GM18873 (cell line): Measurements from ENCODE around the gene CBX5.
"Not testable (repeated sequence)": the region's sequence is repeated elsewhere in the genome, so short reads cannot be mapped to it uniquely, and the experiment has no call there.

Experiments used
- ATAC-seq: cut with Tn5 transposase; IDR thresholded peaks from one replicate; pipeline ENCODE4 v1.9.1; 2021; ENCODE audit warnings: mild to moderate bottlenecking, moderate library complexity, moderate number of reproducible peaks; ENCODE audit not compliant: unreplicated experiment, low FRiP score

Gene CBX5

DNA sequence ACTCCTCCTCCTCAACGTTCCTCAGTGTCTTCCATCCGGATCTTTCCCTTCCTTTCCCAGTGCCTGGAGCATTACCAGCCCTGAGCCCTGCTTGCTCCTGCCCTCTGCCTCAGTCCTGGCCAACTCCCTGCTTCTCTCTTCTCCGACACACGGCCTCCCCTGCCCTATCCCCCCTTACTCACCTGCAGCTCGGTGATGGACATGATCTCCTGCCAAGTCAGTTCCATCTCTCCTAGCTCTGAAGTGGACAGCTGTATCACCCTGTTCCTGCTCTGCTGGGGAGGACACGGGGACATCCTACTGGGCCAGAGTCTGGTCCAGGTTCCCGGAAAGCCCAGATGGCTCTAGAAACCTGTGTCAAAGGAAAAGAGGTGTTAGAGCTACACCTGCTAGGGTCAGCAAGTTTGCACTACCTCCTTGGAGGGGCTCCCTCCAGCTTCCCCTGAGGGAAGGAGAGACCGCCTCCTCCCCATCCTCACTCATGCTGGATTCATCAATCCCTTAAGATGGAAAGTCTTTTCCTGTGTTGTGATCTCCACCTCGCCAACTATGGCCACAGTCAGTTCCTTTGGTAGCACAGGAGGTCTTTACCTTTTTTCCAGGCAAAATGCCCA lies 15.1 kb upstream of the CBX5 start:
- ATAC-seq: no peak

DNA sequence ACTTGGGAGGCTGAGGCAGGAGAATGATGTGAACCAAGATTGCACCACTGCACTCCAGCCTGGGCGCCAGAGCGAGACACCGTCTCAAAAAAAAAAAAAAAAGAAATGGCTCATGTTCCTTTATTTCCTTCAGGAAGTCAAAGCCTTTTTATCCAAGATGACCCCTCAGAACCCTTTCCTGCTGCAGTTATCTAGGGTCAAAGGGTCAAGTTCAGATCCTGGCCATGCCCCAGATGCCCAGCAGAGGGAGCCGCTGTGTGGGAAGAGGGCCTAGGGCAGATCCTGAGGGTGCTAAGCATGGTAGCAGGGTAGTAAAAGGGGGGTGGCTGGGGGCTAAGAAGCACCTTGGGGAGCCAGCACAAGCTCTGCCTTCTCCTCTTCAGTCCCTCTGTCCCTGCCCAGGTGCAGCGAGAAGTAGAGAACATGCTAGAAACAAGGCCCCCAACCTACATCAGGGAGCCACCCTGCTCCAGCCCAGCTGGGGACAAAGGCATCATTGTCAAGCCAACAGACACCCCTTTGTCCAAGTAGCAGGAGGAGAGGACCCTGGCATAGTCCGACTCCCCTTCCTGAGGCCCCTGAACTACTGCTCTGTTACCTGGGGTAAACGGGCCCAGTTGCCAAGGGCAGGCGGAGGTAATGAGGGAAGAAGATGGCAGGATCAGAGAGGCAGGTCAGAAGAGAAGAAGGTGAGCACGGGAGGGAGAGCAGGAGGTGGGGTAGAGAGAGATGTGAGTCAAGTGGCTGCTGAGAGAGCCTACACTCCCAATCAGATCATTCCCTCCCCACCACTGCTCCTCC lies 14.4 kb upstream of the CBX5 start:
- ATAC-seq: no peak

DNA sequence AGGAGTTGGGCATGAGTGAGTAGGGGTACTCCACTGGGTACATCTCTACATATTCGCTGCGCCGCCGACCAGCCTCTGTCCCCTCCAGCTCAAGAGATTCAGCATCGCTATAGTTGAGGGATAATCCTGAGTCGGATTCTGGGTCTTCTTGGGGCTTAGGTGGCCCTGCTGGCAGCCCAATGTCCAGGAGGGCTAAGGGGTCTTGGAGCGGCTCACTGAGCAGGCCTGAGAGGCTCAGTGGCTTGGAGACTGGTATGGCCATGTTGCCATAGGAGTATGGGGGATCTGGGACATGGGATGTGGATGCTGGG lies 13.0 kb upstream of the CBX5 start:
- no peak for ATAC-seq

DNA sequence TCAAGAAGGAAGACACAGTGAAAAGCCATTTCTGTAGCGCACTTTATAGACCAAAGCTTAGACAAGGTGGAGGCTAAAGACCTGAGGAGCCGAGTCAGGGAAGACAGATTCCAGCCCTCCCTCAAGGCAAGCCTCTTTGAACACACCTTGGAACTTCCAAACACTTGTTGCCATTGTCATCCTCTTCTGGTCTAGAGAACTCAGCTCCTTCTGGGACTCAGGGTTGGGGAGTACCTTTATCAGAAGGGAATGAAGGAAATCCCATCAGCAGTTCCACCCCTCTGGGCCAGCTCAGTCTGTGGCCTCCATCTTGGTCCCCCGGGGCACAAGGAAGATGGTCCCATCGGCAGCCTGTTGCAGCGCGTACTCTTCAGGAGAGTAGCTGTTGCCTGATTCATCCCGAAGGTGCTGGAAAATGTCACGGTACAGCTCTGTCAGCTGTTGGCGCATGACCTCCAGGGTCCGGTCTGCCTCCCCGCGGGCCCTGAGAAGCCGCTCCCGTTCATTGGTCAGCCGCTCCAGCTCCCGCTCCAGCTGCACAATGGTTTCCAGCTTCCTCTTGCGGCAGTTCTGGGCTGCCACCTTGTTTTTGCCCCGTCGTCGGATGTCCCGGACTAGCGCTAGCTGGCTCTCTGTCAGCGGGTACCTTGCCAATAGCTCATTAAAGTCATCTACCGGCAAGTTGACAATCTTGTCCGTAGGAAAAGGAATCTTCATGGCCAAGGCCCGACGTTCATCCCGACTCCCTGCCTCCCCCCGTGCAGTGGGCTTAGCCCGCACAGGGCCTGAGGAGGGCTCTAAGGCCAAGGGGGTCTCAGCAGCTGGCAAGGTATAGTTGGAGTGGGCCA lies 12.4 kb upstream of the CBX5 start:
- ATAC-seq: no peak

DNA sequence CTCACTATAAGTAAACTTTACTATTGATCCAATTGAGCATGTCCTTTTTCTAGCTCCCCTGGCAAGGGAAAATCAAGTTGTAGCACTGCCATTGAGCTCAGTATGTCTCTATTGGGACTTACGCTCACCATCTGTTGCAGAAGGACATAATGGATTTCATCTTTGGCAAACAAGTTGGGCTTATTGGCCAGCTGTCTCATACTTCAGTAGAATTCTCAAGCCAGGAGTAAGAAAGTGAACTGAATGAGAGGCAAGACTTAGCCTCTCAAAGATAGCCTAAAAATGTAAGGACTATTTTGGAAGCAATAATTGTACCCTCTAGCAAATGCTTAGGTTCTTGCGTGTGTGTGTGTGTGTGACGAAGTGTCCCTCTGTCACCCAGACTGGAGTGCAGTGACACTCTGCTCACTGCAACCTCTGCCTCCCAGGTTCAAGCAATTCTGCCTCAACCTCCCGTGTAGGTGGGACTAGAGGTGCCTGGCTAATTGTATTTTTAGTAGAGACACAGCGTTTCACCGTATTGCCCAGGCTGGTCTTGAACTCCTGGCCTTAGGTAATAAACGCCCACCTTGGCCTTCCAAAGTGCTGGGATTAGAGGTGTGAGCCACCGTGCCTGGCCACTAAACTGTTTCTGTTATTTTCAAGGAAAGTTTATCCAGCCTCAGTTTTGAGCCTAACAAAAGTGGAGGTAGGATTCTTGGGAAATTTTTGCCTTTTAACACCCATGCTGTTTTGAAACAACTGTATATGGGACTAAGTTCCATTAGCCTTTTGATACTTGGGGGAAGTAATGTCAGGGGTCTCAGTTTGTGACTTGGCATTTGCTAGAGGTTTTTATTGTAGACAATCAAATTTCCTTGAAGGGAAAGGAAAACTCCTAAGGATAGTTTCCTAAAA lies 7.6 kb upstream of the CBX5 start:
- ATAC-seq: no peak

DNA sequence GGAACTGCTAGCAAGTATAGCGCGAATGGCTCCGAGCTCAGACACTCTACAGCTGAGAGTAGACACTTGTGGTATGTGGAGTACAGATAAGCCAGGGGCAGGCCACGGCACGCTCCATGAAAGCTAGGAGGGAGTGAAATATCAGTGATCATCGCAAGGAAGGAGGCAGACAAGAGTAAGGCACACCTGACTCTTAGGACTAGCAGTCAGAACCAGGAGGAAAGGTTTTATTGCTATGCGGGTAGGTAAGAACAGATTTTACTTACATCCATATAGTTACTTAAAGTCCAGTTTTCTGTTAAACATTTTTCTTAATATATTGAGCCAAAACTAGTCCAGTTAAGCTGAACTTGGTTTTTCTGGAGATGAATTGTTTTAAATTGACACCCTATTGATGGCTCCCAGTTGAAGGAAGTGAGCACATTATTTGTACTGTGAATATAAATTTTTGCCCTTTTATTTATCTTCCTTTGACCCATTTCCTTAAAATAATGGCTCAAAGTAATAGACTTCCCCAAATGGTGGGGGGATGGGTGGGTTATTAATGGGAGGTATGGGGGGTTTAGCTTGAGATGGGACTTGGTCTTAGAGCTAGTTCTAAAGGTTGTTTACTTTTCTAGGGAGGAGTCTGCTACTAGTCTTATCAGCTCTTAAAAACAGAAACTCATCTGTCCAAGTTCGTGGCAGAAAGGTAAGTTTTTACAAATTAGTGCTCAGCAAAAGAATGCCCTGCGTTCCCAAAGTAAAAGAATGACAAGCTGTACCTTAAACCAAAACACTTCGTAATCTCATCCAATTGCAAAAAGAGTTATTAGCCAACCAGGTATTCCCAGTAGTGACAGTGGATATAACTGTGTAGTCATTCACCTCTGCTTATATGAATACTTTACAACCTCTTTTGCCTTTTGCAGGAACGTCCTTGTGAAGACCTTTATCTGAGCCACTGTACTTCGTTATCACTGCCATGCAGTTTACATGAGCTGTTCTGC lies 6.4 kb upstream of the CBX5 start:
- ATAC-seq: no peak

DNA sequence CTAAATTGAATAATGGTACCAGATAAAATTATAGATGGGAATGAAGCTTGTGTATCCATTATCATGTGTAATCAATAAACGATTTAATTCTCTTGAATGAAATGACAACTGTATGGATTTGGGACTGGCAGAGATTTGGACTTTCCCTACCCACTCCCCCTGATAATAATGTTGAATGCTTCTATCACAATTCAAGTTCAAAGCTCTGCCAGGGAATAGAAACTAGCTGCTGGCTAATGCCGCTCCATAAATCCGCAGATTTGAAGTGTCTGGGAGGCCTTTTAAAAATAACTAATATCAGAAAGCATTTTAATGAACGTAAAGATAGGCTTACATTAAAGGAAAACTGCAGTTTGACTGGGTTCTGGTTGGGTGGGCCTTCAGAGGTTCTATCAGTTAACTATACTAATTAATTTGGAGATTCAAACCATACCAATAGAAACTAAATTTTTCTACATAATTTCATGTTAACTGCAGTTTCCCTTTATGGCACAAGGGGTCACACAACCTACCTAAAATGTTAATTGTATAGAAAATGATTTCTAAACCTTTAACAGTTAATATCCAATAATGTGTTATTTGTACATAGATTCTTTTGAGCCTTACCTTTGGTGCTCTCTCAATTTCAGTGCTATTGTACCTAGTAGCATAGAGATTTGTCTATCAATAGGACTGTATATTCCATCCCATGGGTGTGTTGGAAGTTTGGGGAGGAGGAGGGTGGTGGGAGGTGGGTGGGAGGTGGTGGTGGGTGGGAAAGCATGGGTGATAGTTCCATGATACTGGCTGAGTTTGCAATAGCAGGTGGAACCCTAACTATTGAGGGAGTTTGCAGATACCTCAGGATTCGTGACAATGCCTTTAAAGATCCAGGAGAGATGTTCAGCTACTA lies 5.5 kb upstream of the CBX5 start:
- no peak for ATAC-seq

DNA sequence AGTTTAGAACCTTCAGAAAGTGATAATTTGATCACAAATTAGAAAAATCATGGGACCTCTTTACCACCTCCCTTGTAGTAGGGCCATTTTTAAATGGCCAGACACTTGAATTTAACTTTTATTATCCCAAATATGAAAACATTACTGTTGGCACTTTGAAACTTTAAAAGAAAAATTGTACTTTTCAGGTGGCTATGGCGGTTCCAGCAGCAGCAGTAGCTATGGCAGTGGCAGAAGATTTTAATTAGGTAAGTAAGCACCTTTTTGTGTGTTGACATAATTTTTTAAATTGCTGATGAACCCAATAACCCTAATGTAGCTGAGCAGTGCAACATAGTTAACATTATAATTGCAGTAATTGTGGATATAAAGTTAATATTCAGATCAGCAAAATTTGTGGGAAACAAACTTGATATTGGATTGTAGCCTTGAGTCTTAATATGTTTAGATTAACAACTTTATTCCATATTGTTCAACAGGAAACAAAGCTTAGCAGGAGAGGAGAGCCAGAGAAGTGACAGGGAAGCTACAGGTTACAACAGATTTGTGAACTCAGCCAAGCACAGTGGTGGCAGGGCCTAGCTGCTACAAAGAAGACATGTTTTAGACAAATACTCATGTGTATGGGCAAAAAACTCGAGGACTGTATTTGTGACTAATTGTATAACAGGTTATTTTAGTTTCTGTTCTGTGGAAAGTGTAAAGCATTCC lies 4.3 kb upstream of the CBX5 start:
- not testable (repeated sequence) for ATAC-seq

DNA sequence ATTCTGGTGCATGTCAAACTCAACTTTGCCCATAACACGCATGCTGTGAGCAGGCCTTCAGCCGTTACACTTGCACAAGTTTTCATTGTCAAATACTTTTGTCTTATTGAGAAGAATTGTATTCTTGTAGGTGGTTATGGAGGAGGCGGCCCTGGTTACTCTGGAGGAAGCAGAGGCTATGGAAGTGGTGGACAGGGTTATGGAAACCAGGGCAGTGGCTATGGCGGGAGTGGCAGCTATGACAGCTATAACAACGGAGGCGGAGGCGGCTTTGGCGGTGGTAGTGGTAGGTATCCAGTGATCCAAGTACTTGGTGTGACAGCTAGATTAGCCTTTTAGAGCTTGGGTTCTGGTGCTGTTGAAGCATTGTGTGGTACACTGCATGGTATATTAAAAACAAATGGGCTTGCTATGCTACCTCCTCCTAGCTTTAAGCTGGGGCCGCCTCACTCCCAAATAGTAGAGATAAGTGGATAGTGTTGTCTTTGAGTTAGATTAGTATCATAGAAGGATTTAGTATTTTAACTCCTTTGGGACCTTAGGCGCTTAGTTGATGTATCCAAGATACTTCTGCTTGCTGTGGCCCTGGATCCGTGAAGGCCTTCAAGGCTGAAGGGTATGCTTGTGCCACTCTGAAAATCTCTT lies 3.1 kb upstream of the CBX5 start:
- no peak for ATAC-seq

DNA sequence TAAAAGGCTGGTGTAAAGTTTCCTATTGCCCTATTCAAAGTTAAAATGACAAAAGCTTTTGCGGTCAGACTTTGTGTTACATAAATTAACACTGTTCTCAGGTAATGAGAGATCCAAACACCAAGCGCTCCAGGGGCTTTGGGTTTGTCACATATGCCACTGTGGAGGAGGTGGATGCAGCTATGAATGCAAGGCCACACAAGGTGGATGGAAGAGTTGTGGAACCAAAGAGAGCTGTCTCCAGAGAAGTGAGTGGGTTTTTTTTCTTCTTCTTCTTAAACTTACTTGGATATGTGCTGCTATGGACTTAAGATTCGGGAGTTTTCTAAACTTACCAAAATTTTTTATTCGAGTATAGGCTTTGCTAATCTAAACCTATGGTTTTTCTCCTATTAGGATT lies 1.8 kb upstream of the CBX5 start:
- not testable (repeated sequence) for ATAC-seq

DNA sequence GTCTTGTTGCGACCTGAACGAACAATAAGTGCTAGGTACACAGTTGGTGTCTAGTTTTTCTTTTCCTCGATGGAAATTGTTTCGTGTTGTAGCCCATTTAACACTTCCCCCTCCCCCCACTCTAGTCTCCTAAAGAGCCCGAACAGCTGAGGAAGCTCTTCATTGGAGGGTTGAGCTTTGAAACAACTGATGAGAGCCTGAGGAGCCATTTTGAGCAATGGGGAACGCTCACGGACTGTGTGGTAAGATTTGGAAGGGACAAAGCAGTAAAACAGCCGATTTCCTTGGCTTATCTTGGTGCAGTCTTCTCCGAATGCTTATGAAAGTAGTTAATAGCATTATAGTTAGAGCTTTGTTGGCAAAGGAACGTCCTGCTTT lies 1.3 kb upstream of the CBX5 start:
- ATAC-seq: not testable (repeated sequence)

DNA sequence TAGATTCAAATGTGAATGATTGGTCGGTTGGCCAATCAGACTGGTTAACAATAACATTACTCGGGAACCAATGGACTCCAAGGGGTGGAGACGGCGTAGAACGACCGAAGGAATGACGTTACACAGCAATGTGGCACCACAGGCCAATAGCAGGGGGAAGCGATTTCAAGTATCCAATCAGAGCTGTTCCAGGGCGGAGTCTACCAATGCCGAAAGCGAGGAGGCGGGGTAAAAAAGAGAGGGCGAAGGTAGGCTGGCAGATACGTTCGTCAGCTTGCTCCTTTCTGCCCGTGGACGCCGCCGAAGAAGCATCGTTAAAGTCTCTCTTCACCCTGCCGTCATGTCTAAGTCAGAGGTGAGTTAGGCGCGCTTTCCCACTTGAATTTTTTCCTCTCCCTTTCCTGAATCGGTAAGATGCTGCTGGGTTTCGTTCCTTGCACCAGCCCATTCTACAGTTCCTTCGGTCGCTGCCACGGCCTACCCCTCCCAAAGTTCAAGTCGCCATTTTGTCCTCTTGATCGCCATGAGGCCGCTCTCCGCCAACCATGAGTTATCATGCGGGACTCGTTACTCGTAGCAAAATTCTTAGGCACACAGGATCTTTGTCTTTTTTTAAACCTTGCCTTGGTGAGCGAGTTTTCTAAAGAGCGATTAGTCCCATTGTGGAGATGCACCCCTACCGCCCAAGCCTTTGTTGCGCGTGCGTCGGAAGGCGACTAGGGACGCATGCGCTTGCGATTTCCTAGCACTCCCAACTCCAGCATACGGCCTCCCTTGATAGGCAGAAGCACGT lies 742 bp upstream of the CBX5 start, which contains the start of gene HNRNPA1:
HNRNPA1 (plus strand) TSS at position 259 of the 793 bp plus-strand sequence; CDS start at position 341, 82 bp downstream.
- peak; percentile 89 for ATAC-seq

DNA sequence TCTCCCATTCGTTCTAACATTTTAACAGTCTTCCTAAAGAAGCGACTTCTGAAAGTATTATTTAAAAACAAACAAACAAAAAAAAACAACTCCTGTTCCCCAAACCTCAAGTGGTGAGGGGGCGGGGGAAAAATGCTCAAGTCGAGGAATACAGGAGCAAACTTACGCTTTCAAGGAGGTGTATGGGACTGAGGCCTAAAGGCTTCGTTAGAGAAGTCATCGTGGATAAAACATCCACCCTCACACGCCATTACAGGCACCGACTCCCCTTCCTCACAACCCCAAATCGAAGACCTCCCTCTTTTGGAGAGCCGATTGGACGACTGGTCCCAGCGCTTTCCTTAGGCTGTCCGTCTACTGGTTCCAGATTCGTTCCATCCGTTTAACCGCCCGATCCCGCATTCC lies 693 bp downstream of the CBX5 start:
- ATAC-seq: no peak

DNA sequence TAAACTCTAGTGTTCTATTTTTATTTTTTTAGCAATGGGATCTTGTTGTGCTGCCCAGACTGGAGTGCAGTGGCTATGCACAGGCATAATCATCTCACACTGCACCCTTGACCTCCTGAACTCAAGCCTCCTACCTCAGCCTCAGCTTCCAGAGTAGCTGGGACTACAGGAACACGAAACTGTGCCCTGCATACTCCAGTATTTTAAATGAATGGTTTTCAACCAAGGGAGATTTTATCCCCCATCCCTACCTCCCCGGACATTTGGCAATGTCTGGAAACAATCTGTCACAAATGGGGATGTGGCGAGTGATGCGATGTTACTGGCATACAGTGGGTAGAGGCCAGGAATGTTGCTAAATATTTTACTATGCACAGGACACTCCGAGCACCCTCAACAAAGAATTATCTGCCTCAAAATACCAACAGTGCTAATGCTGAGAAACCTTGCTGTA lies 2.1 kb downstream of the CBX5 start:
- no peak for ATAC-seq

DNA sequence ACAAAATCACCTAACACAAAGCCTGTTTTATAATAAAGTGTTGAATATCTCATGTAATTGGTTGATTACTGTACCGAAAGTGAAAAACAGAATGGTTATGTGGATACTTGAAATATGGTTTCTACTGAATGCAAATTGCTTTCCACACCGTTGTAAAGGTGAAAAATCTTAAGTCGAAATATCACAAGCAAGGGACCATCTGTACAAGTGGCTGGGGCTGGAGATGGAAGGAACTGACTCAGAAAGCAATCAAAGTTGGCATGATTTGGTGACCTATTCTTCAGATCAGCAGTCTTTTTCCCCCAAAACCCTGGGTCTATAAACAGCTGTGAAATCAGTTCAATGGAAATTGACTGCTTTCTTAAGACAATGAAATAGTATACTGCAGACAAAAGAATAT lies 3.6 kb downstream of the CBX5 start:
- ATAC-seq: no peak

DNA sequence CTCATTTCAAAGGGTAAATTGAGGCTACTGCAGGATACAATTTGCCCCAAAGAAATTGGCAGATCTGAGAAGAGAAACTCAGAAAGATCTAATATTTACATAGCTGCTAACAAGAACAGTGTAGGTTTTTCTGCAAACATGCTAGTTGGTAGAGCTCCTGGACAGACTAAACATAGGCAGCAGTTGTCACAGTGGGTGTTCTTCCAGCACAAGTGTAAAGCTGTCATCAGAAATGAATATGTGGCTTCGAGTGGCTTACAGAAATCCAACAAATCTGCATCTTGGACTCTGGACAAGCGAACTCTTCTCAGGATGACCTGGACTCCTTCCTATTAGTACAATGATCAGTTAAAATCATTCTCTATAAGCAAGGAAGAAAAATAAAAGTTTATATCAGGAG lies 5.9 kb downstream of the CBX5 start:
- no peak for ATAC-seq
